PC-9 (cell line): ENCODE results near the gene HSPG2.
"Not testable (repeated sequence)": the region's sequence is repeated elsewhere in the genome, so short reads cannot be mapped to it uniquely, and the experiment has no call there.

Experiments used
- EZH2 ChIP-seq: fragments of 200-600 bp; sonication (generic); IDR thresholded peaks from 2 replicates; pipeline ENCODE4 v1.8.0; 2017; ENCODE audit warnings: antibody characterized with exemption, low read depth
- TF ChIP-seq, protein P1 (sequence below): fragments of 200-600 bp; sonication (generic); conservative IDR thresholded peaks from 2 replicates; pipeline ENCODE4 v1.6.1; 2017; ENCODE audit warnings: mixed run types, antibody characterized with exemption, mild to moderate bottlenecking, moderate library complexity

- TF ChIP-seq, protein P1, sequence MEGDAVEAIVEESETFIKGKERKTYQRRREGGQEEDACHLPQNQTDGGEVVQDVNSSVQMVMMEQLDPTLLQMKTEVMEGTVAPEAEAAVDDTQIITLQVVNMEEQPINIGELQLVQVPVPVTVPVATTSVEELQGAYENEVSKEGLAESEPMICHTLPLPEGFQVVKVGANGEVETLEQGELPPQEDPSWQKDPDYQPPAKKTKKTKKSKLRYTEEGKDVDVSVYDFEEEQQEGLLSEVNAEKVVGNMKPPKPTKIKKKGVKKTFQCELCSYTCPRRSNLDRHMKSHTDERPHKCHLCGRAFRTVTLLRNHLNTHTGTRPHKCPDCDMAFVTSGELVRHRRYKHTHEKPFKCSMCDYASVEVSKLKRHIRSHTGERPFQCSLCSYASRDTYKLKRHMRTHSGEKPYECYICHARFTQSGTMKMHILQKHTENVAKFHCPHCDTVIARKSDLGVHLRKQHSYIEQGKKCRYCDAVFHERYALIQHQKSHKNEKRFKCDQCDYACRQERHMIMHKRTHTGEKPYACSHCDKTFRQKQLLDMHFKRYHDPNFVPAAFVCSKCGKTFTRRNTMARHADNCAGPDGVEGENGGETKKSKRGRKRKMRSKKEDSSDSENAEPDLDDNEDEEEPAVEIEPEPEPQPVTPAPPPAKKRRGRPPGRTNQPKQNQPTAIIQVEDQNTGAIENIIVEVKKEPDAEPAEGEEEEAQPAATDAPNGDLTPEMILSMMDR = not testable (repeated sequence)
- not testable (repeated sequence) for TF ChIP-seq EZH2
Observed at GRCh38 chr1:21978209-21978608, 41.1 kb upstream of the HSPG2 start.
